ACC112 (cell line): ENCODE data around the gene DLG4.

ENCODE experiments used
- H2AFZ ChIP-seq: fragments of 200-600 bp; sonication (generic); one replicate; pipeline ENCODE4 v1.6.0; 2017; ENCODE audit warnings: antibody characterized with exemption, low read length; ENCODE audit not compliant: unreplicated experiment
- H3K27ac ChIP-seq: fragments of 200-600 bp; sonication (generic); 2 replicates; pipeline ENCODE4 v1.5.1; 2014; ENCODE audit warnings: low read depth, mild to moderate bottlenecking, antibody characterized with exemption, low read length, moderate library complexity
- H3K27me3 ChIP-seq: fragments of 200-600 bp; sonication (generic); 2 replicates; pipeline ENCODE4 v1.6.1; 2014; ENCODE audit warnings: mild to moderate bottlenecking, antibody characterized with exemption, low read length, moderate library complexity, mixed read lengths; ENCODE audit not compliant: insufficient read depth
- H3K36me3 ChIP-seq: fragments of 200-600 bp; sonication (generic); 2 replicates; pipeline ENCODE4 v1.6.1; 2016; ENCODE audit warnings: mild to moderate bottlenecking, antibody characterized with exemption, low read length, moderate library complexity, mixed read lengths; ENCODE audit not compliant: insufficient read depth
- H3K4me1 ChIP-seq: fragments of 200-600 bp; sonication (generic); one replicate; pipeline ENCODE4 v1.6.1; 2016; ENCODE audit warnings: low read length, mixed read lengths; ENCODE audit not compliant: insufficient read depth, unreplicated experiment, control insufficient read depth
- H3K4me3 ChIP-seq: fragments of 200-600 bp; sonication (generic); 2 replicates; pipeline ENCODE4 v1.5.1; 2014; ENCODE audit warnings: mild to moderate bottlenecking, low read depth, low read length
- H3K79me2 ChIP-seq: fragments of 200-600 bp; sonication (generic); one replicate; pipeline ENCODE4 v1.6.0; 2016; ENCODE audit warnings: low read length; ENCODE audit not compliant: control insufficient read depth, unreplicated experiment, insufficient read depth

DLG4 gene

GRCh38 chr17:7219812-7220592 lies at the start of gene DLG4, which contains the start of gene ACADVL:
Gene DLG4, minus strand, starts transcription at chr17:7219836.
Gene ACADVL, plus strand, starts transcription at chr17:7219938. Its CDS starts 47 bp downstream, at chr17:7219985.
- Histone ChIP-seq H2AFZ (no peak within 1 kb of the TSS), H3K79me2 (peaks cover 33% of the 10 kb centered on the region), H3K36me3 (no peaks in the 10 kb centered on the region), H3K27me3 (no peaks in the 10 kb centered on the region), H3K4me3 (peak within 1 kb of the TSS; percentile 85), H3K4me1 (peaks cover 44% of the 10 kb centered on the region), H3K27ac (peak within 1 kb of the TSS; percentile 82)

DNA sequence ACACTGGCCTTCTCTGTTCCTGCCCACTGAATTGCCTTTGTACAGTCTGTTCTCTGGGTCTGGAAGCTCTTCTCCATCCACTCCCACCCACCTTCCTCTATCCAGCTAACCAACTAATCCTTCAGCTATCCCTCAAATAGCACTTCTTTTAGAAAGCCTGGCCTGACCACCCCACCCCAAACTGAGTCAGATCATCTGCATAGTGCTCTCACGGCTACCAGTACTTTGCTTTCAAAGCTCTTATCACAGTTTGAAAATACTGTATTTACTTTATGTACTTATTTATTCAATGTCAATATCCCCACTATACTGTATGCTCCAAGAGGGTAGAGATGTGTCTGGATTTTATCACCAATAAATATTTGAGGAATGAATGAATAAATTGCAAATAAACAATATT lies 47.1 kb upstream of the DLG4 start:
- Histone ChIP-seq H3K27ac (peak overlapping the region; percentile 46), H3K27me3 (peaks cover 9% of the 10 kb centered on the region), H3K36me3 (no peaks in the 10 kb centered on the region), H3K4me3 (no peak overlapping the region), H3K4me1 (peaks cover 17% of the 10 kb centered on the region), H3K79me2 (no peaks in the 10 kb centered on the region), H2AFZ (no peak overlapping the region)

- Histone ChIP-seq H3K4me1 (peaks cover 26% of the 10 kb centered on the region), H3K27ac (peak overlapping the region; percentile 74), H3K27me3 (peaks cover 16% of the 10 kb centered on the region), H3K36me3 (peaks cover 8% of the 10 kb centered on the region), H3K4me3 (no peak overlapping the region), H3K79me2 (no peaks in the 10 kb centered on the region), H2AFZ (no peak overlapping the region)
These were observed 44.1 kb upstream of the DLG4 start for GRCh38 chr17:7263801-7264078.

GRCh38 chr17:7262935-7263800 lies 43.5 kb upstream of the DLG4 start:
- Histone ChIP-seq H2AFZ (peak overlapping the region; percentile 48), H3K4me3 (peak overlapping the region; percentile 51; the same call in 1 of the 2 replicates), H3K27ac (no peak overlapping the region), H3K79me2 (no peaks in the 10 kb centered on the region), H3K27me3 (peaks cover 16% of the 10 kb centered on the region), H3K4me1 (peaks cover 29% of the 10 kb centered on the region), H3K36me3 (peaks cover 12% of the 10 kb centered on the region)

GRCh38 chr17:7262192-7262934 lies 42.7 kb upstream of the DLG4 start, which contains the start of gene CLDN7:
Gene CLDN7, minus strand, starts transcription at chr17:7262478. Its CDS starts 435 bp downstream, at chr17:7262043.
- Histone ChIP-seq H3K27me3 (peaks cover 16% of the 10 kb centered on the region), H2AFZ (peak within 1 kb of the TSS; percentile 56), H3K4me1 (peaks cover 29% of the 10 kb centered on the region), H3K27ac (no peak within 1 kb of the TSS), H3K79me2 (no peaks in the 10 kb centered on the region), H3K36me3 (peaks cover 12% of the 10 kb centered on the region), H3K4me3 (peak within 1 kb of the TSS; percentile 59)

GRCh38 chr17:7261379-7262191 lies 41.9 kb upstream of the DLG4 start:
- H3K36me3 ChIP-seq, result peaks cover 12% of the 10 kb centered on the region
- no peak overlapping the region for H3K27ac ChIP-seq
- H3K4me1 ChIP-seq, result peaks cover 29% of the 10 kb centered on the region
- peak overlapping the region; percentile 59 for H3K4me3 ChIP-seq
- no peaks in the 10 kb centered on the region for H3K79me2 ChIP-seq
- H2AFZ ChIP-seq, result peak overlapping the region; percentile 56
- H3K27me3 ChIP-seq, result peaks cover 16% of the 10 kb centered on the region

GRCh38 chr17:7260651-7261378 lies 41.2 kb upstream of the DLG4 start:
- H3K36me3 ChIP-seq, result peaks cover 12% of the 10 kb centered on the region
- no peak overlapping the region for H3K27ac ChIP-seq
- H2AFZ ChIP-seq, result peak overlapping the region; percentile 56
- H3K4me3 ChIP-seq, result peak overlapping the region; percentile 59
- H3K27me3 ChIP-seq, result peaks cover 16% of the 10 kb centered on the region
- H3K4me1 ChIP-seq, result peaks cover 25% of the 10 kb centered on the region
- no peaks in the 10 kb centered on the region for H3K79me2 ChIP-seq

- Histone ChIP-seq H3K79me2 (no peaks in the 10 kb centered on the region), H3K4me1 (peaks cover 24% of the 10 kb centered on the region), H3K4me3 (no peak overlapping the region), H3K27me3 (peaks cover 16% of the 10 kb centered on the region), H3K36me3 (peaks cover 14% of the 10 kb centered on the region), H2AFZ (no peak overlapping the region), H3K27ac (no peak overlapping the region)
These were observed 40.5 kb upstream of the DLG4 start for GRCh38 chr17:7260151-7260550.

DNA sequence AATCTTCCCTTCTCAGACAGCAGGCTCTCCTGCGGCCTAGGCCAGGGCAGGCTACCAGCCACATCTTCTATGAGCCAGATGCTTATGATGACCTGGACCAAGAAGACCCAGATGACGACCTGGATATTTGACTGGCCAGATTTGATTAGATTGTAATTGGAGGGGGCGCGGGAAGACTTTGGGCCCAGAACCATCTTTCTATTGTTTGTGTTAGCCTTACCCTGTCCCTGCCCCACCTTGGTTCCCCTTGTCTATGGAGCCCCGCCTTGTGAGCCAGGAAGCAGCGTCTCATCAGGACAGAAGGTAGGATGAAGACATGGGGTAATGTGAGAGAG lies 39.9 kb upstream of the DLG4 start:
- Histone ChIP-seq H3K27me3 (peaks cover 16% of the 10 kb centered on the region), H3K79me2 (no peaks in the 10 kb centered on the region), H3K4me1 (peaks cover 24% of the 10 kb centered on the region), H2AFZ (no peak overlapping the region), H3K27ac (peak overlapping the region; percentile 52), H3K4me3 (peak overlapping the region; percentile 25; the same call in 1 of the 2 replicates), H3K36me3 (peaks cover 16% of the 10 kb centered on the region)
